Measurements from ENCODE around the gene KIAA0513.
"Not testable (repeated sequence)": the region's sequence is repeated elsewhere in the genome, so short reads cannot be mapped to it uniquely, and the experiment has no call there.

The KIAA0513 gene

GRCh38 chr16:85048921-85049562, 21.4 kb downstream of the KIAA0513 start:
- DNase-seq (ENCODE audit: low spot score) = no peak

DNA sequence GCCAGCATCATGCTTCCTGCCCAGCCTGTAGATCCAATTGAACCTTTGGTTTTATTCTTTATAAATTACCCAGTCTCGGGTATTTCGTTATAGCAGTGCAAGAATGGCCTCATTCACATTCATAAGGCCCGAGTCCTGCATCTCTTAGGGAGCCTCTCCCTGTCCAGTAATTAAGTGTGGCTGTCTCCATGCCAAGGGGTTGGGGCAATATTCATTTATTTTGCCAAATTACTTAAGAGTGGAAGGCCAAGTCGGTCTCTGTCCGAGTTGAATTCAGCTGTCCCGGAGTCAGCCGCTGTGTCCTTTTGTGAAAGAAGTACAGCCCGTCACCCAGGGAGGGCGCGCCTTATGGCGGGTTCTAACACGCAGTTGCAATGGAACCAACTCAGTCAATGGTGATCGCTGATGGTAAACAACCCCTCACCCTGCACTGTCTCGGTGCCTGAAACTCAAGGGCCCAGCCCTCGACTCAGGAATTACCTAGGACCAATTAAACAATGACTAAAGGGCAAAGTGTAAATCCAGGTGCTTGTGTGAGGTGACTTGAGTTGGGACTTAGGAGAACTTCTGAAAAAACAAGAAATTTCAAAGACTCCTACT, 22.2 kb downstream of the KIAA0513 start:
- DNase-seq (ENCODE audit: low spot score) = no peak

GRCh38 chr16:85051067-85051581, 23.5 kb downstream of the KIAA0513 start:
- no peak for DNase-seq (ENCODE audit: low spot score)

- no peak for DNase-seq (ENCODE audit: low spot score)
Measured at GRCh38 chr16:85051683-85052082, 24.1 kb downstream of the KIAA0513 start.

DNA sequence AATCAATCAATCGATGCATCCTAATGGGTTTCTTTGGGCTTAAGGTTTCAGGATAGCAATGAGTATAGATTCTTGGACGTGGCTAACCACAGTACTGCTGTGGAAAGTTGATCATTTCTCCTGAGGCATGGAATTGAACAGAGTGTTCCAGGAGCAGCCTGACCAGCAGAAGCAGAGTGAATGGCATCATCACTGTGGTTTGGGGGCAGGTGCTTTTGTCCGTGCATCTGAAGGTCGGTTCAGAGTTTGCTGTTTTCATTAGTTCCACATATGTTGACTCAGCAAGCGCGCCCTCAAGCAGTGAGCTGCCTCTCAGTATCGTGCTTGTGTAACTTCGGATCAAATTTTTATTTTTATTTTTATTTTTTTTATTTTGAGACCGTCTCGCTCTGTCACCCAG, 24.9 kb downstream of the KIAA0513 start:
- DNase-seq (ENCODE audit: low spot score) = no peak

DNA sequence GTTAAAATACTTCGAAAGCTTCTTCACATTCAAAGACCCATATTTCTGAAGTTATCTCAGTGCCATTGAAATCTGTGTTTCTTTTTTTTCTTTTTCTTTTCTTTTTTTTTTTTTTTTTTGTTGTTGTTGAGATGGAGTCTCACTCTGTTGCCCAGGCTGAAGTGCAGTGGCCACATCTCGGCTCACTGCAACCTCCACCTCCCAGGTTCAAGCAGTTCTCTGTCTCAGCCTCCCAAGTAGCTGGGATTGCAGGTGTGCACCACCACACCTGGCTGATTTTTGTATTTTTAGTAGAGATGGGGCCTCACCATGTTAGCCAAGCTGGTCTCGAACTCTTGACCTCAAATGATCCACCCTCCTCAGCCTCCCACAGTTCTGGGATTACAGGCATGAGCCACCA, 26.7 kb downstream of the KIAA0513 start:
- DNase-seq (ENCODE audit: low spot score) = not testable (repeated sequence)

DNA sequence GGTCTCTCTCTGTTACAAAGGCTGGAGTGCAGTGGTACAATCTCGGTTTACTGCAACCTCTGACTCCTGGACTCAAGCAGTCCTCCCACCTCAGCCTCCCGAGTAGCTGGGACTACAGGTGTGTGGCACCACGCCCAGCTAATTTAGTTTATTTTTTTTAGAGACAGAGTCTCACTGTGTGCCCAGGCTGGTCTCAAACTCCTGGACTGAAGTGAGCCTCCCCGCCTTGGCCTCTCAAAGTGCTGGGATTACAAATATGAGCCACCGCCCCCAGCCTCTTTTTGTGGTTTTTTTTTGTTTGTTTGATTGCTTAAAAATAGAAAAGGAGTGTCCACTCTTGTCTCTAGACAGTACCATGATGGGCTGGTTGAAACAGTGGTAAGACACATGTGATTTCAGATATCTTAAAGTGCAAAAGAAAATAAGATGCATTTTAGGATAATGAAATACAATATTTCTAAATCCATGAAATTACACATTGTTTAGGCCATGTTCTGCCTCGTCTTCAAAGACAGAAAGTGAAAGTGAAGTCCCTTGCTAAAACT, 27.4 kb downstream of the KIAA0513 start:
- DNase-seq (ENCODE audit: low spot score) = no peak

- DNase-seq (ENCODE audit: low spot score) = no peak
Measured at GRCh38 chr16:85055493-85056210, 28.1 kb downstream of the KIAA0513 start.

GRCh38 chr16:85056211-85056748, 28.7 kb downstream of the KIAA0513 start:
- peak; percentile 32 for DNase-seq (ENCODE audit: low spot score)

DNA sequence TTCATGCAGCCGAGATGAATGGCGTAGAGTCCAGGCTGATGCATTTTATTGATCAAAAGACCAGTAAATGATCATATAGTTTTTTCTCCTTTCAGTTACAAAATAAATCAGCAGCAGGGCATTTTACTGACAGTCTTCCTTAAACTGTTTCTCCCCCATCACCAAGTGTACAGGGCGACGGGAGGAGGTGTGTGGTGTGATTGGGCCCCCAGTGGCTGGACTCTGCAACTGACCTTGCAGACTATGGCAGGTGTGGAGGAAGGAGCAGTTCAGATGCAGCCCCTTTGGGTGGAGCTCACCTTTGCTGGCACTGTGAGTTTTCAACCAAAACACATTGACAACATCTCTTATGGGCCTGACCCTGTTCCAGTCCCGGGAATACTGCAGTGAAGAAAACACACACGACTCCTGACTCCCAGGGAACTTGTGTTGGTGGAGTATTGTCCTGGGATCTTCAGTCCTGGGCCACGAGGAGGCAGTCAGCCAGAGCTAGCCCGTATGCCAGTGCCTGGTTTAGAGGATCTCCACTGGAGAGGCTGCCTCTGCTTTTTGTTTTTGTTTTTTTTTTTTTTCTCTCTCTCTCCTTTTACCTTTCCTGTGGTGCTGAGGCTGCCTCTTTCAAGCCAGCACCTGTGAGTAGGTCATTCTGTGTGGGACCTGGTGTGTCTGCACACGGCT, 29.8 kb downstream of the KIAA0513 start:
- DNase-seq (ENCODE audit: low spot score) = peak; percentile 44

DNA sequence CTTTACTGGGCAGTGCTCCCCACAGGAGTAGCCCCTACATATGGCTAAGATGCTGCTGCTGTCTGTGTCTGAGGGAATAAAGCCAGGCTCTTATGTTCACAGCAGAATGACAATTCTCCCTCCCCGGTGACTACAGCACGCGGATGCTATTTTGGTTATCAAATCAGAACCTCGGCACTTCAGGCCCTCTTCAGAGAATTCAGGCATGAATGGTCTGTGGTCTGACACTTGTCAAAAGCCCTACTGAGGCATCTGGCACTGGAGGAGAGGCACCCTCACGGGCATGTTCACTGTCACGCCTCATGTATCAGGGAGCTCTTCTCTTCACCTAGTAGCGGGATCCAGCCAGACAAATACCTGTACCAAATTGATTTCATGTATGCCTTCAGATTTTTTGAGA, 30.4 kb downstream of the KIAA0513 start:
- DNase-seq (ENCODE audit: low spot score) = no peak

- DNase-seq (ENCODE audit: low spot score) = no peak
Measured at GRCh38 chr16:85058909-85059308, 31.3 kb downstream of the KIAA0513 start.

DNA sequence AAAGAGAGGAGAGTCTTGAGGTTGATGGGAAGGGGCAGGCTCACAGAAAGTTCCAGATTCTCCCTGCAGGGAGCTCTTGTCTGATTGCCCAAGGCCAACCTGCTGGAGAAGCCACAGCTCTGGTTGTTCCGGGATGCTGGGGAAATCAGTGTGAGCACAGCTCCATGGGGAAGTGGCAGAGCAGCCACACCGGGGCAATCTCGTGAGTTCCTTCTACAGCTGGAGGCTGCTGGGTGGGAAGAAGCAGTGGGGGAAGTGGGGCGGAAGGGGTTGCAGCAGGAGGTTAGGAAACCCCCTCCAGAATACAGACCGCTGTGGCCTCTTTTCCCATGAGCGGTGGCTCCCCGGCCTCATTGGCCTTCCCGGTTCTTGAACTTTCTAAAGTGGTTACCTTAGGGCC, 34.0 kb downstream of the KIAA0513 start:
- DNase-seq (ENCODE audit: low spot score) = no peak

DNA sequence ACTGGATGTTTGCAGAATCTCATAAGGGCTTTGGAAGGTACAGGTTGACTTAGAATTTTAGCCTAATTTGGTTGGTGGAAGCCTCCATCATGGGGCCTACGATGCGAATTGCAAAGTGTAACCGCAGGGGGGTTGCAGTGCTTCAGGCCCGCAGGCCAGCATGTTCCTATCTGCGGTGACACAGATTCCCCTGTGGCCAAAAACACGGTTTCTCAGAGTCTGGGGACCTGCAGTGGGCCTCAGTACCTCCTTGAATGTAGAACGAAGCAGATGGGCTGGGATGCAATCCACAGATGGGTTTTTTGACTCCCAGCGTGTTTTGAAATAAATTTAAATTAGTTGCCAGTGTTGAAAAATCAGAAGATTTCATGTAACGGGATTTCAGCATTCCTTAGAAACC, 34.7 kb downstream of the KIAA0513 start:
- DNase-seq (ENCODE audit: low spot score) = no peak

DNA sequence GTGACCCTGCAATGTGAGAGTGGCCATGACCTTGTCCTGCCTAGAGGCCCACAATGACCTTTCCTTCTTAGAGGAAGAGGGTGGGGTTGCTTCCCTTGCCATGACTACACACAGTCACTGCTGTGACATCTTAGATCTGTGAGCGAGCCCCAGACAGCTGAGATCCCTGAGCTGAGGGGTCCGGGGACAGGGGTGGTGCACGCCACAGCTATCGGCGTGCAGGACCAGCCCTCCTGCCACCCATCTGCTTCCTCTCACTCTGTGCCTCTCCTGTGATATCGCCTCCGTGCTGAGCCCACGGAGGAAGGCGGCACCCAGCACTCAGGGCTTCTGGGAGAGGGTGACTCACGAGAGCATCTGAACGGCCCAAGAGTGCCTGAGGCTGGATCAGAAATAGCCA, 35.2 kb downstream of the KIAA0513 start:
- no peak for DNase-seq (ENCODE audit: low spot score)

GRCh38 chr16:85064186-85064585, 36.6 kb downstream of the KIAA0513 start:
- no peak for DNase-seq (ENCODE audit: low spot score)

DNA sequence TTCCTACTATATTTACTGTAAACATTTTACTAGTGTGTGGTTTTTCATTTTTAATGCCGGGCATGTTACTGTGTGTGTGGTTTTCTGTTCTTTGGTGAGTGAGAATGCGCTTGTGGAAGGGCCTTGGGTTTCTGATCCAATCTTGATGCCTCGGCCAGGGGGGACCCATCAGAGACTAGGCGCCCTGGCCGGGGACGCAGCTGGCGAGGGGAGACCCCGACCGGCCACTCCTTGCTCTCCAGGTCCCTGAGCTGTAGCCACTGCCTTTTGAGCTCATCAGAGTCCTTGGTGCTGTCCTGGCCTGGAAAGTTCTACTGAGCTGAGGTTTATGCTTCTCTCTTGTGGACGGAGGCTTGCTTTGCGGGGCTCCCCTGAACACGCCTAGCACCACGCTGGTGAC, 37.5 kb downstream of the KIAA0513 start:
- DNase-seq (ENCODE audit: low spot score) = no peak

DNA sequence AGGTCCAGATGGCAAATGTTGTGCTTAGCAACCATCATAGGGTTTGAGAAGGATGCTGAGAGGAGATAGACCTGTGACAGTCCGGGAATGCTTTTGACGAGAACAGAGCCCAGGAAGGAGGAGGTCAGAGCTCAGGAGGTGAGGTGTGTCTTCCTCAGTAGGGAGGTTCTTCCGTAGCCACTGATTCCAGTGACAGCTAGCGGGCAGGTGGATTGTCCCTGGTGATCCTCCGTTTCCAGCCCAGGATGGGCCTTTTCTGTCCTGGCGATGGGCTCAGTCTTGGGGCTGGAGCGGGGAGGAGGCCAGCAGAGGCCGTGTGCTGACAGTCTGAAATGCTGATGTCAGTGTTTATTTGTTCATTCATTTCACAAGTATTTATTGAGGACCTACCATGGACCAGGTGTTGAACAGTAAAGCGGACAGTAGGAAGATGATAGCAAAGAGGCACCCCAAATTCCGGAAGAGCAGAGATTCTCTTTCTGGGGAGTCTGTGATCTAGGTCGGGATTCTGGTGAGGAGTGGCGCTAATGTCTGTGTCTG, 38.8 kb downstream of the KIAA0513 start:
- no peak for DNase-seq (ENCODE audit: low spot score)

DNA sequence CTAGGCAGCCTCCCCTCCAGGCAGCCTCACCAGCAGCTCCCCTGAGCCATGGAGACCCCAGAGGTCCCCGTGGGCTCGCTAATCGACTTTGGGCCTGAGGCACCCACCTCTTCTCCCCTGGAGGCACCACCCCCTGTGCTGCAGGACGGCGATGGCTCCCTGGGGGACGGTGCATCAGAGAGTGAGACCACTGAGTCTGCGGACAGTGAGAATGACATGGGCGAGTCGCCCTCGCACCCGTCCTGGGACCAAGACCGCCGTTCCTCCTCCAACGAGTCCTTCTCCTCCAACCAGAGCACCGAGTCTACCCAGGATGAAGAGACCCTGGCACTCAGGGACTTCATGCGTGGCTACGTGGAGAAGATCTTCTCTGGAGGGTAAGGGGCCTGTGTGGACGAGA, 39.4 kb downstream of the KIAA0513 start:
- DNase-seq (ENCODE audit: low spot score) = no peak

DNA sequence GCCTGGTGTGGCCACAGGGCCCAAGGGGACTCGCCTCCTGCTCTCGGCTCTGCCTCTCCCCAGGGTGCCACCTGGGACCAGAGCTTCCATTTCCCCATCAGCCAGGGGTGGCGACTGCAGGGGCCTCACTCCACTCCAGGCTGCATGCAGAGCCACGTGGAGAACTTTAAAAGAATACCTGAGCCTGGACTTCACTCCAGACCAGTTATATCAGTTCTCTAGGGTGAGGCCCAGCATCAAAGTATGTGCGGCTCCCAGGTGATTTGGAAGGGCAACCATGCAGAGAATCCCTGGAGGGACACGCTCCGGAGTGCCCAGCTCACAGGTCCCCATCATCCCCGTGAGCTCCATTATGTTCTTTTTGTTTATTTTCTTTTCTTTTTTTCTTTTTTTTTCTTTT, 39.8 kb downstream of the KIAA0513 start:
- no peak for DNase-seq (ENCODE audit: low spot score)

DNA sequence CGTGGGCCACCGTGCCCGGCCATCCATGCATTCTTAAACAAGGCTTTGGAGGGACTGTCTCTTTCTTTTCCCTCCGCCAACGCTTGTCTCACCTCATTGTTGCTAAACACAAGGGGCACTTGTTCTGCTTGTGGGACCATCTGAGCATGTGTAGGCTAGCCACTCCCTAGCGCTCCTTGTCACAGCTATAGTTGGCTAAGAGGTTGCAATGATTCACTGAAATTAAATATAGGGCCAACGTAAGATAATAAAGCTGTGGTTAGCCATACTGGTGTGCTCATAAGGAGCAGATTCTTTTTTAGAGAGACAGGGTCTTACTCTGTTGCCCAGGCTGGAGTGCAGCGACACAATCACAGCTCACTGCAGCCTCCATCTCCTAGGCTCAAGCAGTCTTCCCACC, 41.2 kb downstream of the KIAA0513 start:
- DNase-seq (ENCODE audit: low spot score) = no peak
